ENCODE data around the gene VPS37B.

VPS37B gene

GRCh38 chr12:122866379-122866778 is 29.5 kb downstream of the VPS37B start:
- DNase-seq (ENCODE audit: low spot score) = no peak

DNA sequence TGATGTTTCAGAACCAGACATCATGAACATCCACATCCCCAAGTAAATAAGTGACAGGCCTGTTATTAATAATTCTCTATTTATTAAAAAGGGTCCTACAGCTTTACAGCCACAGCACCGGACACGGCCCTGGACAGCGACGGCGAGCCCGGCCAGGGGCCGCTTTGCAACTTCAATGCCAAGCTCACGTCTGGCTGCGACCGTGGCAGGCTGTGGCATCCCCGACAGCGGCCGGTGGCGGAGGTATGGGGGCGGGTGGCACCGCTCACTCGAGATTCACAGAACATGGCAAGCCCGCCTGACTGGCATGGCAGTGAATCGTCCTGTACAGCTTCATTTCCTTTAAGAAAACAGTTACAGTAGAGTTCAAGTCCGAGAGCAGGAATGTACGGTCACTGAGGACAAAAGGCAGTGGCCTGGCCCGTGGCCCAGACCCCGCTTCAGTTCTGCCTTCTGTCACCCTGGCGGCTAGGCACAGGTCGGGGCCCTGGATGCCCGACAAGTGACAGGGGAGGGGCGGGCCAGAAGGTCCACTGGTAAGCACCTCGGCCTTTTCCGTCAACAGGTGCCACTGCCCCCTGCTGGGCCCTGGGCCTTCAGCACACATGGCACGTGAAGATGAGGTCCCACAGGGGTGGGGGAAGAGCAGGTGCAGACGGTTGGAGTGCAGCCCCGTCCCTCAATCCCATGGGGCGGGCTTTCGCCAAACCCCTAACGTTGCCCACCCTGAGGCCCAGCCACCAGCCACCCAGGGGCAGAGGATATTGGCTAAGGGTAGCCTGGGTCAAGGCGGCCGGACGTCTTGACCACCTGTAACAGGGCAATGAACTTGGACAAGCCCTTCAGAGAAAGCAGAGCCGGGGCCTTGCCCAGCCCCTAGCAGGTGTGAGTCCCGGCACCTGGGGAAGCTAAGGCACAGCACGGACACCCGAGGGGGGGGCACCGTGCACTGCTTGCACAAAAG is 30.4 kb downstream of the VPS37B start:
- DNase-seq (ENCODE audit: low spot score) = no peak

DNA sequence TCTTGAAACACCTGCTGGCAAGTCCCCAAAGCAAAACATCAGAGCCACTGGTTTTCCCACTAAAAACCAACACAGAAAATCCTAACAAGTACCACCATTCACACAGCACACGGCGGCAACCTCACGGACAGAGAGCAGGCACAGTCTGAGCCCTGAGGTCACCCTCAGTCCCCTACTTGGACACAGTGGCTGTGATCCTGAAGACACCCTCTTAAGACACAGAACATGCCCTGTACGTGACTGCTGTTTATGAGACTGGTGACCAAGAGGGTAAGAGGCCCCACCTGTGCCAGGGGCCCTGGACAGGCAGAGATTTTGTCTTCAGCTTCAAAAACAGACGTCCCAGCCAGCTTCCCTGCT is 31.1 kb downstream of the VPS37B start:
- no peak for DNase-seq (ENCODE audit: low spot score)

- no peak for DNase-seq (ENCODE audit: low spot score)
These were observed 32.8 kb downstream of the VPS37B start for GRCh38 chr12:122862872-122863701.

DNA sequence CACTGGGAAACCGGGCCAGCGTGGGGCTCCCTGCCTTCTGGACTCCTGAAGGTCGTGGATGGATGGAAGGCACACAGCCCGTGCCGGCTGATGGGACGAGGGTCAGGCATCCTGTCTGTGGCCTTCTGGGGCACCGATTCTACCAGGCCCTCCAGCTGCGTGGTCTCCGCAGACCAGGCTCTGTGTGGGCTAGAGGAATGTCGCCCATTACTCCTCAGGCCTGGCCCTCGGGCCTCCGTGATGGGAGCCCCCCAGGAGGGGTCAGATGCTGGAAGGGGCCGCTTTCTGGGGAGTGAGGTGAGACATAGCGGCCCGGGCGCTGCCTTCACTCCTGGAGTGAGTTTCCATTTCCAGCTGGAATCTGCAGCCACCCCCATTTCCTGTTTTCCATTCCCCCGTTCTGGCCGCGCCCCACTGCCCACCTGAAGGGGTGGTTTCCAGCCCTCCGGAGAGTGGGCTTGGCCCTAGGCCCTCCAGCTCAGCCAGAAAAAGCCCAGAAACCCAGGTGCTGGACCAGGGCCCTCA is 33.8 kb downstream of the VPS37B start:
- DNase-seq (ENCODE audit: low spot score) = no peak

DNA sequence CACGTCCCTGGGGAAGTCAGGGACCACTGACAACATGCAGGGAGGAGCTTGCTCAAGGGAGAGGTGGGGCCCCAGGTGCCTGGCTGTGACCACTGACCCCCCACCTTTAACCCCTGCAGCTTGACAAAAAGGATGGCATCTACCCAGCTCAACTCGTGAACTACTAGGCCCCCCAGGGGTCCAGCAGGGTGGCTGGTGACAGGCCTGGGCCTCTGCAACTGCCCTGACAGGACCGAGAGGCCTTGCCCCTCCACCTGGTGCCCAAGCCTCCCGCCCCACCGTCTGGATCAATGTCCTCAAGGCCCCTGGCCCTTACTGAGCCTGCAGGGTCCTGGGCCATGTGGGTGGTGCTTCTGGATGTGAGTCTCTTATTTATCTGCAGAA is 34.3 kb downstream of the VPS37B start:
- no peak for DNase-seq (ENCODE audit: low spot score)

DNA sequence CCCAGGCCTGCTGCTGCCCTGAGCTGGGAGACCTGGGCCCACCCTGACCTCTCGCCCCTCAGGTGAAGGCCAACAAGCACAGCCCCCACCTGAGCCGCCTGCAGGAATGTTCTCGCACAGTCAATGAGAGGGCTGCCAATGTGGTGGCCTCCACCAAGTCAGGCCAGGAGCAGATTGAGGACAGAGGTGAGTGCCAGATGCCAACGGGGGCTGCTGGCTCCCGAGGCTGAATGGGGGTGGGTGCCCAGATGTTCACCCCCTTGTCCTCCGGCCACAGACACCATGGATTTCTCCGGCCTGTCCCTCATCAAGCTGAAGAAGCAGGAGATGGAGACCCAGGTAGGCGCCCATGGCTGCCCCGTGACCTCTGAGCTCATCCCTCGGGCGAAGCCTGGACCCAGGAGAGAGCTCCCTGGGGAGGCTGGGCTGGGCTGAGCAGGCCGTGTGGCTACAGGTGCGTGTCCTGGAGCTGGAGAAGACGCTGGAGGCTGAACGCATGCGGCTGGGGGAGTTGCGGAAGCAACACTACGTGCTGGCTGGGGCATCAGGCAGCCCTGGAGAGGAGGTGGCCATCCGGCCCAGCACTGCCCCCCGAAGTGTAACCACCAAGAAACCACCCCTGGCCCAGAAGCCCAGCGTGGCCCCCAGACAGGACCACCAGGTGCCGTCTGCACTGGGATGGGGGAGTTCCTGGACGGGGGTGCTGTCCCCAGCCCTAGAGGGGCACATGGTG is 34.9 kb downstream of the VPS37B start:
- DNase-seq (ENCODE audit: low spot score) = no peak

GRCh38 chr12:122860040-122860853 is 35.7 kb downstream of the VPS37B start:
- peak; percentile 83 for DNase-seq (ENCODE audit: low spot score)

DNA sequence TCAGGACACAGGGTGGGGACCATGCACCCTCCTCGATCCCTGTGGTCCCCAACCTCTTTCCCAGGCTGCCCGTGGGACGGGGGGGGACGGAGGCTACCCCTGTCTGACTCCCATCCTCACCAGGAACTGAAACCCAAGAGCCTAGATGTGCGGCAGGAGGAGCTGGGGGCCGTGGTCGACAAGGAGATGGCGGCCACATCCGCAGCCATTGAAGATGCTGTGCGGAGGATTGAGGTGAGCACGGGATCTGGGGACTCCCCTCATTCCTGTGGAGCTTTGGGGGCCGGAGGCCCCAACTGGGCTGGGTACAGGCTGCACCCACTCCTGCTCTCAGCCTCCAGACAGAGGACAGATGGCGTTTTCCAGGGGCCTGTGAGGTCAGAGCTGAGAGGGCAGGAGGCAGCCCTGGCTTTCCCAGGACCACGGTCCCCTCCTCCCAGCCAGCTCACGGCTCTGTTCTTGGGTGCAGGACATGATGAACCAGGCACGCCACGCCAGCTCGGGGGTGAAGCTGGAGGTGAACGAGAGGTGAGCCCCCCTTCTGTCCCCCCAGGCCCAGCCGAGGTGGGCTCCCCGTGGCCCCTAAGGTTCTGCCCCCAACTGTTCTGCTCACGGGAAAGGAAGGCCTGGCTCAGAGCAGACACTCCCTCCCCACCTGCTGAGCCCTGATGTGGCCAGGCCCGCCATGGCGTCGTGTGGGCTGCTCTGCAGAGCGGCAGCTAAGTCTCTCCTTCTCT is 36.5 kb downstream of the VPS37B start:
- no peak for DNase-seq (ENCODE audit: low spot score)

DNA sequence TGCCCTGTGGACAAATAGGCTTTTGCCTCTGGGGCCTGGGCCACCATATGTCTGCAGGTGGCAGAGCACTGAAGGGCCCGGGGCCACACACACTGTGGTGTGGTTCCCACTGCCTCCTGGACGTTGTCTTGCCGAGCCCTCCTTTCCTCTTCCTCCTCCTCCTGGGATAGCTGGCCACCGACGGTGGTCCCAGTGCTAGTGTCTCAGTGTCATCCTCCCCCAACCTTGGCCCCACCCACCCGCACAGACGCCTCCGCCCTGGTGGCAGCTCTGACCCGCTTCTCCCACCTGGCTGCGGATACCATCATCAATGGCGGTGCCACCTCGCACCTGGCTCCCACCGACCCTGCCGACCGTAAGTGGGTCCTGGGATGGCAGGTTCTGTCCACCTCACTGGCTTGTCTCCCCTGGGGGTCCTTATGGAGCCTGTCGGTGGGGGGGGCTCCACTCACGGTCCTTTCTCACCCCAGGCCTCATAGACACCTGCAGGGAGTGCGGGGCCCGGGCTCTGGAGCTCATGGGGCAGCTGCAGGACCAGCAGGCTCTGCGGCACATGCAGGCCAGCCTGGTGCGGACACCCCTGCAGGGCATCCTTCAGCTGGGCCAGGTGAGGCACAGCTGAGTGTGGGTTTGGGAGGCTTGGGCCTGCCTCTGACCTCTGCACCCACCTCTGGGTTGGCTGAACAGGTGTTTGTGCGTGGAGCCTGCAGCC is 37.2 kb downstream of the VPS37B start:
- DNase-seq (ENCODE audit: low spot score) = no peak

- DNase-seq (ENCODE audit: low spot score) = no peak
These were observed 37.8 kb downstream of the VPS37B start for GRCh38 chr12:122858171-122858570.

DNA sequence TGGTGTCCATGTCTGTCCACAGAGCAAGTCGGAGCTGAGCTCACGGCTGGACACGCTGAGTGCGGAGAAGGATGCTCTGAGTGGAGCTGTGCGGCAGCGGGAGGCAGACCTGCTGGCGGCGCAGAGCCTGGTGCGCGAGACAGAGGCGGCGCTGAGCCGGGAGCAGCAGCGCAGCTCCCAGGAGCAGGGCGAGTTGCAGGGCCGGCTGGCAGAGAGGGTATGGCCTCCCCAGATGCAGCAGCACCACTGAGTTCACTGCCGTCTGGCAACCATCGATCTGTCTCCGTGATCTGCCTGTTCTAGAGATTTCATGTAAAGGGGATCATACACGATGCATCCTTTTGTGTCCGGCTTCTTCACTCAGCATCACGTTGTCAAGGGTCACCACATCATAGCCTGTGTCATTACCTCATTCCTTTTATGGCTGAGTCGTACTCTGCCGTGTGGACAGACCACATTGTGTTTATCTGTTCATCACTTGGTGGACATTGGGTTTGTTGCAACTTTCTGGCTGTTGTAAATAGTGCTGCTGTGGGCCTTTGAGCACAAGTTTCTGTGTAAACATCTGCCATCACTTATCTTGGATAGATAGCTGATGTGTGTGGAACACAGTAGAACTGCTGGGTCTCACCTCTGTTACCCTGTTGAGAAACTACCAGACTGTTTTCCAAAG is 38.8 kb downstream of the VPS37B start:
- DNase-seq (ENCODE audit: low spot score) = no peak

GRCh38 chr12:122855928-122856831 is 39.7 kb downstream of the VPS37B start:
- no peak for DNase-seq (ENCODE audit: low spot score)

- no peak for DNase-seq (ENCODE audit: low spot score)
These were observed 40.7 kb downstream of the VPS37B start for GRCh38 chr12:122855071-122855829.

DNA sequence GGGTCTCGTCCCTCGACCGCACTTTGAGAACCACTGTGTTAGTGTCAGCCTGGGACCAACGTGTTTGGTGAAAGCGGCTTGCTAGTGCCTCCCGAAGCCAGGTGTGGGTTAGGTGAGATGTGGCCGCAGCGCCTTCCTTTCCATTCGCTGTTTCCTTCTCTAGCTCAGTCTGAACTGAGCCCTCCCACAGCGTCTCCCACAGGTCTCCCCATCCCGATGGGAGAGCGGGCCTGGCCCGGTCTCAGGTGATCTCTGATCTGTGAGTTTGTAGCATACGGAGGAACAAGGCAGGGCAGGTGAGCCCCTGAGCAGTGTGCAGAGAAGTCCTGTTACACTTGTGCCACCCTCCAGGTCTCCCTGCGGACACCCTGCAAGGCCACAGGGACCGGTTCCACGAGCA is 41.4 kb downstream of the VPS37B start:
- no peak for DNase-seq (ENCODE audit: low spot score)

- DNase-seq (ENCODE audit: low spot score) = no peak
These were observed 42.2 kb downstream of the VPS37B start for GRCh38 chr12:122853582-122854245.

All from CD4-positive, alpha-beta T cell treated with Interleukin-15 for 4 hours (primary cell).